Measurements from ENCODE around the gene LDLR. TPM values are rescaled to one million over a fixed set of nuclear protein-coding genes. Genes with fewer than 3 reads are reported as not detected.
"Not testable (repeated sequence)": the region's sequence is repeated elsewhere in the genome, so short reads cannot be mapped to it uniquely, and the experiment has no call there.

Gene LDLR
- total RNA-seq, 1 experiment from 2014 or later: 127 TPM

GRCh38 chr19:11115042-11115441, 25.8 kb downstream of the LDLR start:
- BruUV-seq (replicated peaks): no TSS peak
- ChIA-PET POLR2A (interaction anchor here (0.6 kb wide), 1 partner anchor 19 kb away, joined by 3 read pairs; no protein-coding TSS in a partner anchor), CTCF (interaction anchor here (0.6 to 1.3 kb wide), 3 partner anchors 11 to 208 kb away, joined by 3 to 7 read pairs (median 3); no protein-coding TSS in a partner anchor)
- TF ChIP-seq CTCF (IDR thresholded peaks at IDR 0.05; ENCODE audit: unreplicated experiment): no peak
- intact Hi-C loops (cut with micrococcal nuclease): no loop called here
- Mint-ChIP-seq H3K9me3 (ENCODE audit: unreplicated experiment) (no peaks in the 10 kb centered on the region), H3K36me3 (ENCODE audit: insufficient read depth, unreplicated experiment) (peaks cover 100% of the 10 kb centered on the region), H3K27ac (ENCODE audit: low read depth, unreplicated experiment) (peak overlapping the region; percentile 76), H3K27me3 (ENCODE audit: insufficient read depth, unreplicated experiment) (no peaks in the 10 kb centered on the region), H3K4me1 (ENCODE audit: insufficient read depth, unreplicated experiment) (no peaks in the 10 kb centered on the region), H3K4me3 (ENCODE audit: unreplicated experiment) (no peak overlapping the region)
- DNase-seq (ENCODE audit: unreplicated experiment): no peak

- intact Hi-C loops (cut with micrococcal nuclease): no loop called here
- no peak for DNase-seq (ENCODE audit: unreplicated experiment)
- Mint-ChIP-seq H3K4me3 (ENCODE audit: unreplicated experiment) (no peak overlapping the region), H3K4me1 (ENCODE audit: insufficient read depth, unreplicated experiment) (no peaks in the 10 kb centered on the region), H3K27me3 (ENCODE audit: insufficient read depth, unreplicated experiment) (no peaks in the 10 kb centered on the region), H3K9me3 (ENCODE audit: unreplicated experiment) (no peaks in the 10 kb centered on the region), H3K36me3 (ENCODE audit: insufficient read depth, unreplicated experiment) (peaks cover 100% of the 10 kb centered on the region), H3K27ac (ENCODE audit: low read depth, unreplicated experiment) (peak overlapping the region; percentile 76)
- CTCF ChIA-PET: interaction anchor here (0.6 to 1.3 kb wide), 2 partner anchors 10 to 177 kb away, joined by 3 to 7 read pairs; no protein-coding TSS in a partner anchor
- no peak for TF ChIP-seq CTCF (IDR thresholded peaks at IDR 0.05; ENCODE audit: unreplicated experiment)
- POLR2A ChIA-PET: no interaction called here
- BruUV-seq (replicated peaks): no TSS peak
These were observed 26.7 kb downstream of the LDLR start for GRCh38 chr19:11115895-11116446.

GRCh38 chr19:11116507-11116906, 27.2 kb downstream of the LDLR start:
- DNase-seq (ENCODE audit: unreplicated experiment): no peak
- ChIA-PET CTCF (interaction anchor here (0.6 to 1.3 kb wide), 2 partner anchors 10 to 52 kb away, joined by 3 to 7 read pairs; no protein-coding TSS in a partner anchor), POLR2A (no interaction called here)
- intact Hi-C loops (cut with micrococcal nuclease): no loop called here
- no peak overlapping the region for H3K27ac Mint-ChIP-seq (ENCODE audit: low read depth, unreplicated experiment)
- TF ChIP-seq CTCF (IDR thresholded peaks at IDR 0.05; ENCODE audit: unreplicated experiment): no peak
- H3K36me3 Mint-ChIP-seq (ENCODE audit: insufficient read depth, unreplicated experiment): peaks cover 100% of the 10 kb centered on the region
- no TSS peak for BruUV-seq (replicated peaks)
- H3K4me3 Mint-ChIP-seq (ENCODE audit: unreplicated experiment): no peak overlapping the region
- no peaks in the 10 kb centered on the region for H3K9me3 Mint-ChIP-seq (ENCODE audit: unreplicated experiment)
- H3K4me1 Mint-ChIP-seq (ENCODE audit: insufficient read depth, unreplicated experiment): no peaks in the 10 kb centered on the region
- H3K27me3 Mint-ChIP-seq (ENCODE audit: insufficient read depth, unreplicated experiment): no peaks in the 10 kb centered on the region

GRCh38 chr19:11121963-11122362, 32.7 kb downstream of the LDLR start:
- CTCF ChIA-PET: interaction anchor here (0.6 to 0.7 kb wide), 2 partner anchors 278 to 578 kb away, joined by 3 read pairs; no protein-coding TSS in a partner anchor
- POLR2A ChIA-PET; H3K27ac Mint-ChIP-seq (ENCODE audit: low read depth, unreplicated experiment); intact Hi-C loops (cut with micrococcal nuclease); H3K4me1 Mint-ChIP-seq (ENCODE audit: insufficient read depth, unreplicated experiment); DNase-seq (ENCODE audit: unreplicated experiment); H3K9me3 Mint-ChIP-seq (ENCODE audit: unreplicated experiment); H3K4me3 Mint-ChIP-seq (ENCODE audit: unreplicated experiment); BruUV-seq (replicated peaks); H3K27me3 Mint-ChIP-seq (ENCODE audit: insufficient read depth, unreplicated experiment): not testable (repeated sequence)
- peaks cover 100% of the 10 kb centered on the region for H3K36me3 Mint-ChIP-seq (ENCODE audit: insufficient read depth, unreplicated experiment)

Data from MCF 10A (cell line).